GM12878 (cell line): ENCODE data around the gene KLHDC10. TPM values are rescaled to one million over a fixed set of nuclear protein-coding genes. Genes with fewer than 3 reads are reported as not detected.

Source experiments
- ATAC-seq: fragments of 200-7000 bp; cut with Tn5 transposase; 3 replicates; pipeline ENCODE4 v1.9.1; 2020; ENCODE audit warnings: mild to moderate bottlenecking, moderate library complexity
- BruUV-seq: library from RNA; stranded (reverse); fragments of 400-500 nt; replicated peaks from 2 replicates; lab custom pipeline; 2021; lab: Mats Ljungman, UMichigan
- CTCF ChIA-PET: fragments of 300-600 bp; sonication (Branson Sonifier 250); formaldehyde crosslinking; extraction: SDS; loops from one replicate; lab custom pipeline; 2021; ENCODE audit warnings: inconsistent platforms; lab: Yijun Ruan, JAX
- POLR2A ChIA-PET: fragments of 350-600 bp; formaldehyde crosslinking; extraction: SDS; loops from one replicate; lab custom pipeline; 2021; ENCODE audit warnings: inconsistent platforms; lab: Charles Lee
- RAD21 ChIA-PET: fragments of 300-600 bp; sonication (Branson Sonifier 250); formaldehyde crosslinking; loops from one replicate; lab custom pipeline; 2023; ENCODE audit warnings: antibody characterized with exemption; ENCODE audit not compliant: unreplicated experiment; lab: Charles Lee
- SMC1A ChIA-PET: fragments of 300-600 bp; sonication (Branson Sonifier 250); formaldehyde crosslinking; loops from one replicate; lab custom pipeline; 2023; ENCODE audit not compliant: unreplicated experiment, uncharacterized antibody; lab: Charles Lee
- DNase-seq: peaks from one replicate; pipeline ENCODE4 v3.0.0-alpha.2; 2011; ENCODE audit warnings: low read depth, low spot score
- FAIRE-seq: peaks from 3 replicates; lab custom pipeline; 2011; peaks lifted over from hg19 to GRCh38; lab: Jason Lieb, UNC
- H2AFZ ChIP-seq: 2 replicates; pipeline ENCODE4 v1.6.0; 2011; ENCODE audit warnings: low read depth, low read length, control low read depth; ENCODE audit not compliant: control insufficient read depth
- H3K27ac ChIP-seq: 2 replicates; pipeline ENCODE4 v1.5.1; 2011; ENCODE audit warnings: control low read depth; ENCODE audit not compliant: control insufficient read depth, insufficient read depth
- H3K27me3 ChIP-seq, 2 experiments: replicated peaks in 1 of 2; 2 replicates each; pipeline versions ENCODE4 v1.6.0 to v1.6.1; 2011; ENCODE audit warnings: low read length in 1 of 2; ENCODE audit not compliant: control insufficient read depth in 2 of 2, insufficient read depth in 2 of 2
- H3K36me3 ChIP-seq, 2 experiments: 2 replicates each; pipeline ENCODE4 v1.5.1; 2011; ENCODE audit warnings: low read length in 1 of 2; ENCODE audit not compliant: control insufficient read depth in 2 of 2, insufficient read depth in 2 of 2
- H3K4me1 ChIP-seq: 2 replicates; pipeline ENCODE4 v1.6.1; 2011; ENCODE audit warnings: mild to moderate bottlenecking, low read length, moderate library complexity, mixed read lengths; ENCODE audit not compliant: control insufficient read depth, insufficient read depth
- H3K4me2 ChIP-seq: 2 replicates; pipeline ENCODE4 v1.6.0; 2011; ENCODE audit warnings: control low read depth; ENCODE audit not compliant: control insufficient read depth, insufficient read depth
- H3K4me3 ChIP-seq: fragments of 200-600 bp; sonication (generic); 2 replicates; pipeline ENCODE4 v1.5.1; 2016
- H3K79me2 ChIP-seq: 2 replicates; pipeline ENCODE4 v1.6.0; 2011; ENCODE audit warnings: low read length; ENCODE audit not compliant: control insufficient read depth, insufficient read depth
- H3K9ac ChIP-seq: 2 replicates; pipeline ENCODE4 v1.8.0; 2011; ENCODE audit warnings: low read length, control low read depth, mixed read lengths; ENCODE audit not compliant: control insufficient read depth, insufficient read depth
- H3K9me3 ChIP-seq: replicated peaks from 3 replicates; pipeline ENCODE4 v1.5.1; 2011; ENCODE audit warnings: mild to moderate bottlenecking, low read length; ENCODE audit not compliant: control insufficient read depth, insufficient read depth
- H4K20me1 ChIP-seq: 2 replicates; pipeline ENCODE4 v1.6.0; 2011; ENCODE audit not compliant: control insufficient read depth, insufficient read depth
- CHD2 ChIP-seq: IDR thresholded peaks from 2 replicates; pipeline ENCODE4 v1.6.1; 2011; ENCODE audit warnings: low read depth, low read length, improper control_type of control experiment, borderline replicate concordance
- EP300 ChIP-seq, 2 experiments: fragments of 150-350 bp in 1 of 2; IDR thresholded peaks; 2 replicates each; pipeline ENCODE4 v1.6.1; 2011 to 2012; ENCODE audit warnings: low read depth in 2 of 2, low read length in 2 of 2, borderline replicate concordance in 1 of 2, improper control_type of control experiment in 1 of 2, inconsistent platforms in 1 of 2; ENCODE audit not compliant: control insufficient read depth in 1 of 2
- NFIC ChIP-seq: IDR thresholded peaks from 2 replicates; pipeline ENCODE4 v1.6.1; 2012; ENCODE audit warnings: low read depth, mild to moderate bottlenecking, inconsistent platforms, low read length, moderate library complexity
- NR2F1 ChIP-seq: fragments of 450-650 bp; conservative IDR thresholded peaks from 2 replicates; pipeline ENCODE4 v1.6.1; 2017; ENCODE audit warnings: mild to moderate bottlenecking
- RCOR1 ChIP-seq: conservative IDR thresholded peaks from 2 replicates; pipeline ENCODE4 v1.6.1; 2012; ENCODE audit warnings: low read depth, low read length, improper control_type of control experiment
- SP1 ChIP-seq: IDR thresholded peaks from one replicate; pipeline ENCODE4 v1.6.1; 2011; ENCODE audit warnings: low read depth, low read length
- SPI1 ChIP-seq: IDR thresholded peaks from 2 replicates; pipeline ENCODE4 v1.6.1; 2011; ENCODE audit warnings: low read depth, mild to moderate bottlenecking, low read length, moderate library complexity, borderline replicate concordance; ENCODE audit not compliant: insufficient read depth
- TCF3 ChIP-seq: IDR thresholded peaks from 2 replicates; pipeline ENCODE4 v1.6.1; 2012; ENCODE audit warnings: low read depth, mild to moderate bottlenecking, low read length, borderline replicate concordance; ENCODE audit not compliant: insufficient read depth
- in situ Hi-C: fragments of 300-500 bp; cut with MboI; formaldehyde crosslinking; loops from 9 replicates; pipeline ENCODE4 v1.14.3; 2018; ENCODE audit warnings: mixed read lengths
- intact Hi-C: fragments of 100-400 bp; cut with micrococcal nuclease; formaldehyde crosslinking; loops from one replicate; pipeline ENCODE4 v1.14.2; 2022; ENCODE audit not compliant: unreplicated experiment
- polyA plus RNA-seq, 11 experiments: library from polyadenylated mRNA; depleted of rRNA in 4 of 11; unstranded in 6 of 11; stranded (reverse) in 5 of 11; fragments of >200 nt; fragmentation: Nextera tagmentation in 4 of 11; fragmentation: Illumina TruSeq in 1 of 11; extraction: Ambion mirVana in 4 of 11; extraction: Trizol in 1 of 11; gene quantifications; 1 replicate in 1 of 11; 2 replicates in 10 of 11; pipeline versions ENCODE4 v1.2.1 to v1.2.3, GENCODE V29; 2011 to 2016; ENCODE audit warnings: inconsistent platforms in 2 of 11, missing spikeins in 2 of 11, low read depth in 1 of 11
- total RNA-seq, 4 experiments: library from RNA; depleted of rRNA in 3 of 4; stranded (reverse); fragments of >200 nt in 3 of 4; fragmentation: Illumina TruSeq in 1 of 4; extraction: Trizol in 1 of 4; gene quantifications; 2 replicates each; pipeline versions ENCODE4 v1.2.1 to v1.2.3, GENCODE V29; 2013 to 2021
- TF ChIP-seq, protein P1 (sequence below): fragments of 450-650 bp; IDR thresholded peaks from 2 replicates; pipeline ENCODE4 v1.6.1; 2016; ENCODE audit warnings: mild to moderate bottlenecking
- TF ChIP-seq, protein P2 (sequence below): fragments of 450-650 bp; conservative IDR thresholded peaks from 2 replicates; pipeline ENCODE4 v1.6.1; 2017; ENCODE audit warnings: mild to moderate bottlenecking, moderate library complexity
- TF ChIP-seq, protein P3 (sequence below): fragments of 450-650 bp; IDR thresholded peaks from 2 replicates; pipeline ENCODE4 v1.6.1; 2017; ENCODE audit warnings: low read depth, mild to moderate bottlenecking, moderate library complexity
- TF ChIP-seq, protein P4 (sequence below): fragments of 150-350 bp; IDR thresholded peaks from 2 replicates; pipeline ENCODE4 v1.6.1; 2016; ENCODE audit warnings: low read depth, low read length

Gene KLHDC10
- total and polyA plus RNA-seq, 10 of the 15 experiments (the other 5 are each of a cell fraction or from before 2014, with no cell fraction given): 2.9 to 20.6 (median 9.4) TPM

DNA sequence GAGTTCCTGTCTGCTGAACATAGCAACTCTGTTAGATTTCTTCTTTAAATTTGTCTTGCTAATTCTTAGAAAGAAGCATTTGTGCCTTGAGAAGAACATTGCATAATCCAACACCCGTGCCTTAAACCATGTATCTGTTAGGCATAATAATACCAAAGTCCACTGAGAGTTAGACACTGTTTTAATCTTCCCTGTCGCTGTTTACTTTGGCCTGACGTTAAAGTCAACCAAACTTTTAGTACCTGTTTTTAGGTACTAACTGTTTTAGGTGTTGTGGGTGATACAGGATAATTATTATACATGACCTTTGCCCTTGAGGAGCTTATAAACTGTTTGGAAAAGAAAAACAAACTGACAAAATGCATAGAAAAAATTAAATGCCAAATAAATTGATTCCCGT lies 43.6 kb downstream of the KLHDC10 start (continued):
- TF ChIP-seq, protein P1, sequence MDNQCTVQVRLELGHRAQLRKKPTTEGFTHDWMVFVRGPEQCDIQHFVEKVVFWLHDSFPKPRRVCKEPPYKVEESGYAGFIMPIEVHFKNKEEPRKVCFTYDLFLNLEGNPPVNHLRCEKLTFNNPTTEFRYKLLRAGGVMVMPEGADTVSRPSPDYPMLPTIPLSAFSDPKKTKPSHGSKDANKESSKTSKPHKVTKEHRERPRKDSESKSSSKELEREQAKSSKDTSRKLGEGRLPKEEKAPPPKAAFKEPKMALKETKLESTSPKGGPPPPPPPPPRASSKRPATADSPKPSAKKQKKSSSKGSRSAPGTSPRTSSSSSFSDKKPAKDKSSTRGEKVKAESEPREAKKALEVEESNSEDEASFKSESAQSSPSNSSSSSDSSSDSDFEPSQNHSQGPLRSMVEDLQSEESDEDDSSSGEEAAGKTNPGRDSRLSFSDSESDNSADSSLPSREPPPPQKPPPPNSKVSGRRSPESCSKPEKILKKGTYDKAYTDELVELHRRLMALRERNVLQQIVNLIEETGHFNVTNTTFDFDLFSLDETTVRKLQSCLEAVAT: no peak

DNA sequence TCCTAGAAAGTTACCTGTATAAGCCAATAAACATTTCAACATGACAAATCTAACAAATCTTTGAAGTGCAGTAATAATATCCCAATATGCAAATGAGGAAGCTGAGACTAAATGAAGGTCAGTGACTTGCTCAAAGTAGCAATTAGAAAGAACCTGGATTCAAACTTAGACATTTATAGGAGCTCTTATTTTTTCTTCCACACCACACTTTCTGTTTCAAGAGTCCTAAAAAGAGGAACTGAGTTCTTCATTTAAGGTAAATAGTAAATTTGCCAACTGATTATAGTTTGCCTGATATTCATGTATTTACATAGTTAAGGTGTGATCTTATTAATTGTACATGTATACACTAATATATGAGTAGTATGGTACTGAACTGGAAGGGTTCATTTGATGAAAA lies 44.0 kb downstream of the KLHDC10 start:
- Histone ChIP-seq H2AFZ (no peak overlapping the region), H3K36me3 (no peaks in the 10 kb centered on the region), H3K9ac (no peak overlapping the region), H3K9me3 (no peaks in the 10 kb centered on the region), H3K79me2 (no peaks in the 10 kb centered on the region), H4K20me1 (no peaks in the 10 kb centered on the region), H3K4me2 (peak overlapping the region; percentile 73), H3K27ac (peak overlapping the region; percentile 59), H3K27me3 (no peaks in the 10 kb centered on the region), H3K4me3 (no peak overlapping the region), H3K4me1 (peaks cover 32% of the 10 kb centered on the region)
- ATAC-seq: peak; percentile 87
- ChIA-PET POLR2A (interaction anchor here (0.7 to 1.0 kb wide), 2 partner anchors 12 to 18 kb away, joined by 3 to 12 read pairs; no protein-coding TSS in a partner anchor), RAD21 (interaction anchor here (0.6 to 1.1 kb wide), 3 partner anchors 18 to 53 kb away, joined by 3 to 6 read pairs (median 3); no protein-coding TSS in a partner anchor), CTCF (interaction anchor here (0.8 to 2.3 kb wide), 5 partner anchors 12 to 42 kb away, joined by 4 to 9 read pairs (median 6); no protein-coding TSS in a partner anchor), SMC1A (interaction anchor here (0.7 to 2.2 kb wide), 8 partner anchors 12 to 90 kb away, joined by 3 to 7 read pairs (median 4); partner anchors contain the start of gene TMEM209)
- BruUV-seq: no TSS peak
- in situ Hi-C loops (no loop called here), intact Hi-C loops (loop anchor here (2.0 kb wide), 1 partner anchor 42 kb away; no protein-coding TSS in a partner anchor)
- FAIRE-seq: no peak
- DNase-seq: no peak
- TF ChIP-seq CHD2: no peak
- TF ChIP-seq, protein P2, sequence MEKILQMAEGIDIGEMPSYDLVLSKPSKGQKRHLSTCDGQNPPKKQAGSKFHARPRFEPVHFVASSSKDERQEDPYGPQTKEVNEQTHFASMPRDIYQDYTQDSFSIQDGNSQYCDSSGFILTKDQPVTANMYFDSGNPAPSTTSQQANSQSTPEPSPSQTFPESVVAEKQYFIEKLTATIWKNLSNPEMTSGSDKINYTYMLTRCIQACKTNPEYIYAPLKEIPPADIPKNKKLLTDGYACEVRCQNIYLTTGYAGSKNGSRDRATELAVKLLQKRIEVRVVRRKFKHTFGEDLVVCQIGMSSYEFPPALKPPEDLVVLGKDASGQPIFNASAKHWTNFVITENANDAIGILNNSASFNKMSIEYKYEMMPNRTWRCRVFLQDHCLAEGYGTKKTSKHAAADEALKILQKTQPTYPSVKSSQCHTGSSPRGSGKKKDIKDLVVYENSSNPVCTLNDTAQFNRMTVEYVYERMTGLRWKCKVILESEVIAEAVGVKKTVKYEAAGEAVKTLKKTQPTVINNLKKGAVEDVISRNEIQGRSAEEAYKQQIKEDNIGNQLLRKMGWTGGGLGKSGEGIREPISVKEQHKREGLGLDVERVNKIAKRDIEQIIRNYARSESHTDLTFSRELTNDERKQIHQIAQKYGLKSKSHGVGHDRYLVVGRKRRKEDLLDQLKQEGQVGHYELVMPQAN: no peak
- no peak for TF ChIP-seq EP300 (IDR thresholded peaks at IDR 0.05; ENCODE audit: borderline replicate concordance in 1 of 2, control insufficient read depth in 1 of 2, low read depth in 2 of 2, low read length in 2 of 2)
- no peak for TF ChIP-seq RCOR1
- TF ChIP-seq TCF3: no peak
- TF ChIP-seq, protein P3, sequence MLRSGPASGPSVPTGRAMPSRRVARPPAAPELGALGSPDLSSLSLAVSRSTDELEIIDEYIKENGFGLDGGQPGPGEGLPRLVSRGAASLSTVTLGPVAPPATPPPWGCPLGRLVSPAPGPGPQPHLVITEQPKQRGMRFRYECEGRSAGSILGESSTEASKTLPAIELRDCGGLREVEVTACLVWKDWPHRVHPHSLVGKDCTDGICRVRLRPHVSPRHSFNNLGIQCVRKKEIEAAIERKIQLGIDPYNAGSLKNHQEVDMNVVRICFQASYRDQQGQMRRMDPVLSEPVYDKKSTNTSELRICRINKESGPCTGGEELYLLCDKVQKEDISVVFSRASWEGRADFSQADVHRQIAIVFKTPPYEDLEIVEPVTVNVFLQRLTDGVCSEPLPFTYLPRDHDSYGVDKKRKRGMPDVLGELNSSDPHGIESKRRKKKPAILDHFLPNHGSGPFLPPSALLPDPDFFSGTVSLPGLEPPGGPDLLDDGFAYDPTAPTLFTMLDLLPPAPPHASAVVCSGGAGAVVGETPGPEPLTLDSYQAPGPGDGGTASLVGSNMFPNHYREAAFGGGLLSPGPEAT: no peak
- TF ChIP-seq NR2F1: 0 out of 2 replicates have a peak, but pooled peaks have one; percentile 30
- 0 out of 2 replicates have a peak, but pooled peaks have one; percentile 49 for TF ChIP-seq NFIC
- no peak for TF ChIP-seq SP1
- TF ChIP-seq SPI1: peak; percentile 96
- TF ChIP-seq, protein P4, sequence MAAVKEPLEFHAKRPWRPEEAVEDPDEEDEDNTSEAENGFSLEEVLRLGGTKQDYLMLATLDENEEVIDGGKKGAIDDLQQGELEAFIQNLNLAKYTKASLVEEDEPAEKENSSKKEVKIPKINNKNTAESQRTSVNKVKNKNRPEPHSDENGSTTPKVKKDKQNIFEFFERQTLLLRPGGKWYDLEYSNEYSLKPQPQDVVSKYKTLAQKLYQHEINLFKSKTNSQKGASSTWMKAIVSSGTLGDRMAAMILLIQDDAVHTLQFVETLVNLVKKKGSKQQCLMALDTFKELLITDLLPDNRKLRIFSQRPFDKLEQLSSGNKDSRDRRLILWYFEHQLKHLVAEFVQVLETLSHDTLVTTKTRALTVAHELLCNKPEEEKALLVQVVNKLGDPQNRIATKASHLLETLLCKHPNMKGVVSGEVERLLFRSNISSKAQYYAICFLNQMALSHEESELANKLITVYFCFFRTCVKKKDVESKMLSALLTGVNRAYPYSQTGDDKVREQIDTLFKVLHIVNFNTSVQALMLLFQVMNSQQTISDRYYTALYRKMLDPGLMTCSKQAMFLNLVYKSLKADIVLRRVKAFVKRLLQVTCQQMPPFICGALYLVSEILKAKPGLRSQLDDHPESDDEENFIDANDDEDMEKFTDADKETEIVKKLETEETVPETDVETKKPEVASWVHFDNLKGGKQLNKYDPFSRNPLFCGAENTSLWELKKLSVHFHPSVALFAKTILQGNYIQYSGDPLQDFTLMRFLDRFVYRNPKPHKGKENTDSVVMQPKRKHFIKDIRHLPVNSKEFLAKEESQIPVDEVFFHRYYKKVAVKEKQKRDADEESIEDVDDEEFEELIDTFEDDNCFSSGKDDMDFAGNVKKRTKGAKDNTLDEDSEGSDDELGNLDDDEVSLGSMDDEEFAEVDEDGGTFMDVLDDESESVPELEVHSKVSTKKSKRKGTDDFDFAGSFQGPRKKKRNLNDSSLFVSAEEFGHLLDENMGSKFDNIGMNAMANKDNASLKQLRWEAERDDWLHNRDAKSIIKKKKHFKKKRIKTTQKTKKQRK: no peak
